Activated T-cell treated with anti-CD3 and anti-CD28 coated beads, Interleukin-2, amount 50 U/mL, for 24 hours (primary cell): ENCODE results near the gene SMYD3.

Source experiments
- DNase-seq: peaks from one replicate; pipeline ENCODE4 v3.0.0-alpha.2; 2020
- H3K27ac Mint-ChIP-seq: 2 replicates; pipeline ENCODE4 v1.8.0; 2020; ENCODE audit warnings: mild to moderate bottlenecking, mixed read lengths
- H3K27me3 Mint-ChIP-seq: 2 replicates; pipeline ENCODE4 v1.8.0; 2020; ENCODE audit warnings: mixed read lengths
- H3K36me3 Mint-ChIP-seq: 2 replicates; pipeline ENCODE4 v1.8.0; 2020; ENCODE audit warnings: low read depth, mixed read lengths
- H3K4me1 Mint-ChIP-seq: 2 replicates; pipeline ENCODE4 v1.8.0; 2020; ENCODE audit warnings: low read depth, mixed read lengths
- H3K4me3 Mint-ChIP-seq: 2 replicates; pipeline ENCODE4 v1.8.0; 2020; ENCODE audit warnings: mild to moderate bottlenecking, moderate library complexity, mixed read lengths
- H3K9me3 Mint-ChIP-seq: 2 replicates; pipeline ENCODE4 v1.8.0; 2020; ENCODE audit warnings: mixed read lengths

Gene SMYD3

DNA sequence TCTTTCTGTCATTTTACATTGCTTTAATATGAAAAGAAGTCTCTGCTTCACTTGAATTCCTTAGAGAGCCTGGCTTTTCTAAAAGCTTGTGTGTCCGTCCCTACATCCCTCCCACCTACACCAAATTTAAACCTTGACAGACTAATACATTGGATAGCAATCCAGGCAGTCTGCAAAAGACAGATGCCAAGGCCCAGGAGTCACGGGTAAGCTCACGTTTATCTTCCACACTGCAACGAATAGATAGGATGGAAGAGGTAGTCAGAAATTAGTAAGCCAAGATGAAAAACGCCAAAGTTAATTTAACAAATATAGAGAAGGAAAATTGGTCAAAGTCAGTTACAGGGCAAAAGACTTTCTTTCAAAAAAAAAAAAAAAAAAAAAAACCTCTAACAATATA, 338.1 kb downstream of the SMYD3 start:
- H3K4me3 Mint-ChIP-seq = no peak overlapping the region
- no peaks in the 10 kb centered on the region for H3K27me3 Mint-ChIP-seq
- peaks cover 5% of the 10 kb centered on the region for H3K36me3 Mint-ChIP-seq
- no peaks in the 10 kb centered on the region for H3K9me3 Mint-ChIP-seq
- no peaks in the 10 kb centered on the region for H3K4me1 Mint-ChIP-seq
- no peak for DNase-seq
- no peak overlapping the region for H3K27ac Mint-ChIP-seq

DNA sequence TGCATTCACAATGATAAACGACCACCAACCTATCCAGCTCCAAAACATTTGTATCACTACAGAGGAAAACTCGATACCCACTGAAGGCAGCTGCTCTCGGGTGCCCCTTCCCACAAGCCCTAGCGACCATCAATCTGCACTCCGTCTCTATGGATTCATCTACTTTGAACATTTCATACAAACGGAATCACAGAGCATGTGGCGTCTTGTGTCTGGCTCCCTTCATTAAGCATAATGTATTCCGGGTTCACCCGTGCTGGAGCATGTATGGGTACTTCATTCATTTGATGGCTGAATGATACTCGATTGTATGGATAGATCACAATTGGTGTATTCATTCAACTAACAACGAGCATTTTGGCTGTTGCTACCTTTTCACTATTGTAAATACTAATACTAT, 340.2 kb downstream of the SMYD3 start:
- Mint-ChIP-seq H3K36me3 (peaks cover 5% of the 10 kb centered on the region), H3K4me3 (no peak overlapping the region), H3K27me3 (no peaks in the 10 kb centered on the region), H3K4me1 (no peaks in the 10 kb centered on the region), H3K9me3 (no peaks in the 10 kb centered on the region), H3K27ac (no peak overlapping the region)
- DNase-seq = no peak

DNA sequence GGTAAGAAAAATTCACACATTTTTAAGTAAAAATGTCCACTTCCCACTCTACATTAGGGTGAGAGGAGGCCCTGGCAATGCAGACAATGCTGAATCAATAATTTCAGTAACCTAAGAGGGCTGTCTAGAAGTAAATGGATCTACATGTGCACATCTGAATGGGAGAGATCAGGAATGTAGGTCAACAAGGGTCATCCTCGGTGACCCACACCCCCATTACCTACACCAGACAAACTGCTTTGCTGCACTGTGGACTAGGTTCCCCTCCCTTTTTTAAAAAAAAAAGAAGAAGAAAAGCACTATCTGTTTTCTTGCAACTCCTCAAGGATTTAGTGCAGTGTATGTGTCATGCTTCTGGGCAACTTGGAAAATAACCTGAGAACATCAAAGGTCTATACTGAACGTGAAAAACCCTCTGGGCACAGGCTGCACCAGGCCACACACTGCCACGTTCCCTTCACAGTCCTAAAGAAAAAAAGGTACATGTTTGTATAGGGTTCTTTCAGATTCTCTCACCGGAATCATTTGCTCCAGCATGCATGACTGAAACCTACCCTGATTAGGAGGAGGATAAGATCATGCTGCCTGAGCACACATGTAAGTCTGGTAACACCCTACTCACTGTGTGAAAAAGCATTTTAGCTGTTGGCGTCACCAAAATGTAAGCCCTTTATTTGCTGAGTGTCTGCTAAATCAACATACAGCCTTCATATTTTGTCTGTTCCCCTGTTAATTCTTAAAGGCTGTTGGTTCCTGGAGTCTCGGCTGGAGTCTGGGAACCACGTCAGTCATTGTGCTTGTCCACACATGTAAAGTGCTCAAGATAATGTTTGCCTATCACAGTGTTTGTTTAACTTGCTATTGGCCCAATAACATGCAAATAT, 341.0 kb downstream of the SMYD3 start:
- DNase-seq = no peak
- H3K4me3 Mint-ChIP-seq = no peak overlapping the region
- no peaks in the 10 kb centered on the region for H3K27me3 Mint-ChIP-seq
- H3K4me1 Mint-ChIP-seq = no peaks in the 10 kb centered on the region
- H3K27ac Mint-ChIP-seq = no peak overlapping the region
- peaks cover 10% of the 10 kb centered on the region for H3K36me3 Mint-ChIP-seq
- H3K9me3 Mint-ChIP-seq = no peaks in the 10 kb centered on the region

DNA sequence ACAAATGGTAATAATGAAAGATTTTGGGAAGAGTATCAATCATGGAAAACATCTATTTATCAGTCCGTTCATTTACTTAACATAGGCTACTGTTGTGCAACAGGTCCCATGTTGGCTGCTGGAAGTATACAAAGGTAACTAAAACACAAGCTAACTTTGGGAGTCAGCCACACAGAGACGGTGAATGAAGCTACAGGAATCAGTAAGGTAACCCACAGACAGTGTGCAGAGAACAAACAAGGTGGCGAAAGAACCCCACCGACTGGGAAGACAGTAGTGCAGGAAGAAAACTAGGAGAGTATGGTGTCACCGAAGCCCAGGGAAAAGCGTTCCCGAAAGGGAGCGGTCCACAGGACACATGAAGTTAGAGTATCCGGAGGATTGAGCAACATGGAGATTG, 342.3 kb downstream of the SMYD3 start:
- no peak overlapping the region for H3K27ac Mint-ChIP-seq
- no peaks in the 10 kb centered on the region for H3K9me3 Mint-ChIP-seq
- H3K4me3 Mint-ChIP-seq = no peak overlapping the region
- no peak for DNase-seq
- H3K27me3 Mint-ChIP-seq = no peaks in the 10 kb centered on the region
- peaks cover 12% of the 10 kb centered on the region for H3K36me3 Mint-ChIP-seq
- H3K4me1 Mint-ChIP-seq = no peaks in the 10 kb centered on the region

DNA sequence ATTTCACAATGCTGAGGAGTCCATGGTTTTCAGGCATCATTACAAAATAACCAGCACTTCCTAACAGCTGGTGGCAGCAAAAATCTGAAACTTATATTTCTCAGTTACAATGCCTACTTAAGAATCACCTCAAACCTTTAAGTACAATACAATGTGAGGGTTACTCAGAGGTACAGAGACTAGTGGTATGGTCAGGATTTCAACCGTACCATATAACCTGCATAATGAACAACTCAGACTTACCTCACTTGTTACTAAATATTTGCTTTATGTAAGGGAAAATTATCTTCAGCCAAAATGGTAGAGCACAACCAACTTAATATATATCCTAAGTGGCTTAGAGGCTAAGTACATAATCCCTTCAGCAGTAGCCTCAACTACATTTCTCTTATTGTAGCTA, 344.5 kb downstream of the SMYD3 start:
- no peak for DNase-seq
- Mint-ChIP-seq H3K9me3 (no peaks in the 10 kb centered on the region), H3K4me1 (no peaks in the 10 kb centered on the region), H3K36me3 (peaks cover 7% of the 10 kb centered on the region), H3K27ac (no peak overlapping the region), H3K27me3 (no peaks in the 10 kb centered on the region), H3K4me3 (no peak overlapping the region)

DNA sequence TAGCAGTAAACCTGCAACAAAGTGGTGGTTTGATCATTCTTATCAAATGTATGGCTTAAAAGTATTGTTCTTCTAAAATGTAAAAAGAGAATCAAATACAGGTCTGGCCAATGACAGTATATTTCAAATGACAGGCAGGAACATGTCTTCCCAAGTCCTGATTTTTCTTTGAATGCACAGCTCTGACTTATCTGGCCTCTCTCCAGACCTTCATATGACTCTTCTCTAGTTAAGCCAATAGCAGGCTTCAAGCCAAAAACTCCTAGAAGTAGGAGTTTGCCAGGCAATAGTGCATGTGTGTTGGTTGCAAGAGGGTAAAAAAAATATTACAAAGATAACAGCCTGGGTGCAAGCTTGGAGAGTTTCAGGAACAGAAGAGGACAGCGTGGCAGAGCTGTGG, 345.5 kb downstream of the SMYD3 start:
- no peaks in the 10 kb centered on the region for H3K4me1 Mint-ChIP-seq
- no peaks in the 10 kb centered on the region for H3K9me3 Mint-ChIP-seq
- no peaks in the 10 kb centered on the region for H3K27me3 Mint-ChIP-seq
- no peak overlapping the region for H3K4me3 Mint-ChIP-seq
- H3K27ac Mint-ChIP-seq = no peak overlapping the region
- no peak for DNase-seq
- peaks cover 7% of the 10 kb centered on the region for H3K36me3 Mint-ChIP-seq

DNA sequence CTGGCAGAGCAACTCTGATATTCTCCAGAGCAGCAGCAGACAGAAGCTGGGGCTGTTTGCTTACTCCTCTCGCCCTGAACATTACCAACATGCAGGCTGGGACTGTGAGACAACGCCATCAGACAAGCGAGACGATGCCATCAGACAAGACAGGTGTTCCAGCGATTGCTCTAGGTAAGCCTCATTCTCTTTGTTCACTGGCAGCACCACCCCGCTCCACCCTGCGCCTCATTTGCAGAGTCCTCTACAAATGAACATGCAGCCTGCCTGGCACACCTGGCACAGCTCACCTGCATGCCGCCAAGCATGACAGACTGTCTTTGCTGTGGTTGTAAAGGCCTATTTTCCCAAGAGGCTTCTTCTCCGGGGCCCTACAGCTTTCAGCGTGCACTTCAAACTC, 346.2 kb downstream of the SMYD3 start:
- Mint-ChIP-seq H3K27ac (no peak overlapping the region), H3K27me3 (no peaks in the 10 kb centered on the region), H3K4me3 (no peak overlapping the region), H3K4me1 (no peaks in the 10 kb centered on the region), H3K9me3 (no peaks in the 10 kb centered on the region), H3K36me3 (peaks cover 7% of the 10 kb centered on the region)
- no peak for DNase-seq

DNA sequence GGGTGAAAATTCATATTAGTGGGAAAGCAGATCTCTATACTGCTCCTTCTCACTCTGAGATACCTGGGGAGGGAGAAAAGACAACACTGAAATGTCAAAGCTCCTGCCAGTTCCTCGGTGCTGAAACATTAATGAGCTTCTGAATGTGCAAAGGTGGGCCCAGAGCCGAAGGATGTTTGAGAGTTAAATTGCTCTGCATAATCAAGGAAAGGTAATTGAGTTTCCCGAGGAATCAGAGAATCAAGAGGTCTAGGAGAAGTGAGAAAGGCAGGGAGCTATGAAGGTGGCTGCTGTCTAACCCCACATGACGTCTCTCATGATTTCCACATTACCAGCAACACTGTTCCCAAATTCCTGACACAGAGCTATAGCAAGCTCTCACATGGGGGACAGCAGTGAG, 346.7 kb downstream of the SMYD3 start:
- no peak for DNase-seq
- Mint-ChIP-seq H3K27ac (no peak overlapping the region), H3K4me3 (no peak overlapping the region), H3K36me3 (peaks cover 7% of the 10 kb centered on the region), H3K4me1 (no peaks in the 10 kb centered on the region), H3K27me3 (no peaks in the 10 kb centered on the region), H3K9me3 (no peaks in the 10 kb centered on the region)

DNA sequence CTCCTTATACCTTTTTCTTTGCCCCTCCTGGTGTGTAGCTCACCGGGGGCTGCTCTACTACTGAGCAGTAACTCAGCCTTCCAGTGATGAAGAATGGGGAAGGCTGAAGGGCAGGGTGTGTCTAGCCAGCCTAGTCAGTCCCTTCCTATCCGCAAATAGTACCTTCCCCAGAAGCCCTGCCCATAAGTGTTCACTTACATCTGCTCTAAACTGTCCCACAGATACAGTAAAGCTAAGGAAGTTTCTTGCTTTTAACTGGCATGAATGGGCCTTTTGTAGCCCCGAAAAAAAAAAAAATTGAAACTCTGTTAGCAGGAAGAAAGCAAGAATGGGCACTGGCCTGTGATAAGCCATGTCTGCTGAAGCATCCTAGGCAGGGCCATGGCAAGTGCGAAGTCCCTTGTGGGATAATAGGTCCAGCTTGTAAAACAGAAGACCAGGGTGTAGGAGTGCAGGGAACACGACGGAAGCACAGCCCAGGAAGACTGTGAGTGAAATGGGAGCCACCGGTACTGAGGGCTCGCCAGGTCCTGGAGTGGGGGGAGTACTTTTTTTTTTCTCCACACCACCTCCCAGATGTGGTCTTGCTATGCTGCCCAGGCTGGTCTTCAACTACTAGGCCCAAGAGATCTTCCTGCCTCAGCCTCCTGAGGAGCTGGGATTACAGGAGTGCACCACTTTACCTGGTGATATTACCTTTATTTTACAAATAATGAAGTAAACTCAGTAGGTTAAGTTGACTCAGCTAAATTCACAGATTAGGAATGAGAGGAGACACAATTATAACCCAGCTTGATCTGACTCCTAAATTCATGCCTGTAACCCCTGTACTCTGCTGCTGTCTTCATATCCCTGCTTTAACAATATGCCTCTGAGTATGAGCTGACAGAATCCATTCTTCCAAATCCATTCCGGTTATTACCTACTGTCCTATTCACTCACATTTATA, 347.5 kb downstream of the SMYD3 start:
- Mint-ChIP-seq H3K4me1 (no peaks in the 10 kb centered on the region), H3K4me3 (no peak overlapping the region), H3K27me3 (no peaks in the 10 kb centered on the region), H3K36me3 (peaks cover 7% of the 10 kb centered on the region), H3K27ac (no peak overlapping the region), H3K9me3 (no peaks in the 10 kb centered on the region)
- DNase-seq = no peak

DNA sequence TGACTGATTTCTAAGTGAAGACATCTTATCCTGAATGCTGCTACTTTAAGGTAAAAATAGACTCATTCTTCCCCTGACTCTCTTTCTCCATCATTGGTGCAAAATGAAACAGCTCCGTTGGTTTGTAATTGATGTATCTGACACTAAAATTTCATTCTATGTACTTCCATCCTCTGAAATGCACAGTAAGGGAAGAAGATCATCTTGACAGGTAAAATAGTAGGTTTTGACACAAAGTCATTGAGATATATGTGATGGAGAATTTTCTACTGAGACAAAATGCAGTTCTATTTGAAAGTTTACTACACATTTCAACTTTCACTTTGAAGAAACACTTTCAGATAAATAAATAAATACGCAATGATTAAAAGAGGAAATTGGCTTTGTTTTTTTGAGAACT, 348.9 kb downstream of the SMYD3 start:
- DNase-seq = no peak
- Mint-ChIP-seq H3K27me3 (no peaks in the 10 kb centered on the region), H3K27ac (no peak overlapping the region), H3K36me3 (peaks cover 7% of the 10 kb centered on the region), H3K4me1 (no peaks in the 10 kb centered on the region), H3K9me3 (no peaks in the 10 kb centered on the region), H3K4me3 (no peak overlapping the region)

DNA sequence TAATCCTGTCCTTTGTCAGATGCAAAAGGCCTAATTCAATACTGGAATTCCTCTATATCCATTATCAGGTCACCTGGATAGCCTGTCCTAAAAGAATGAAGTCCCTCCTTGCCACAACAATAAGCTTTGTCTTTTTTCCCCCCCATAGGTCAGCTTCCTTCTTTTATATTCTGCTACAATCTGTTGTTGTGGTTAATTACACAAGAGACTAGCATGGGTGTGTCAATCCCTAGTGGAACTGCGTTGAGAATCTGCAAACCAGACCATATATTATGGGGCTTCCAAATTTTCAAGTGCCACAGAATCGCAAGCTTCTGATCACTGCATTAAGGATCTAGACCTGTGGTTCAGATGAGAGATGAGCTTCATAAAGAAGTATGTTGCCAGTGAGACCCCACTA, 349.6 kb downstream of the SMYD3 start:
- Mint-ChIP-seq H3K4me3 (no peak overlapping the region), H3K36me3 (peaks cover 10% of the 10 kb centered on the region), H3K27ac (no peak overlapping the region), H3K4me1 (no peaks in the 10 kb centered on the region), H3K9me3 (no peaks in the 10 kb centered on the region), H3K27me3 (no peaks in the 10 kb centered on the region)
- no peak for DNase-seq

DNA sequence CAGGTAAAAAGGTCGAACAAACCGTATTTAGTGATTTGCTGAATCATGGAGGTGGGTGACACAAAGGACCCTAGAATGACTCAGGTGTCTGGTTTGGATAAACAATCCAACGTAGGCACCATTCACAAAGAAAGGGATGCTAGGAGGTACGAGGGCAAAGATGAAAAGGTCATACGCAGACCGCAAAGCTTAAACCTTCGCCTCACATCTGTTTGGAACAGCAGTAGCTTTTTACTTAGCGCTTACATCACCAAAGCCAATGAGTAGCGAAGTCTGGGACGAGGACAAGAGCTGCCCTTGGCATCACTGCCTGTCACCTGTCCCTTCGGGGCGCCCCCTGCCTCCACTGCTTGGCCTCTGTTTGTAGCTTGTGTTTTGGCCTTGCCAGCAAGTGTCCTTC, 350.2 kb downstream of the SMYD3 start:
- Mint-ChIP-seq H3K4me3 (no peak overlapping the region), H3K36me3 (peaks cover 14% of the 10 kb centered on the region), H3K27me3 (no peaks in the 10 kb centered on the region), H3K9me3 (no peaks in the 10 kb centered on the region), H3K4me1 (no peaks in the 10 kb centered on the region), H3K27ac (no peak overlapping the region)
- no peak for DNase-seq

DNA sequence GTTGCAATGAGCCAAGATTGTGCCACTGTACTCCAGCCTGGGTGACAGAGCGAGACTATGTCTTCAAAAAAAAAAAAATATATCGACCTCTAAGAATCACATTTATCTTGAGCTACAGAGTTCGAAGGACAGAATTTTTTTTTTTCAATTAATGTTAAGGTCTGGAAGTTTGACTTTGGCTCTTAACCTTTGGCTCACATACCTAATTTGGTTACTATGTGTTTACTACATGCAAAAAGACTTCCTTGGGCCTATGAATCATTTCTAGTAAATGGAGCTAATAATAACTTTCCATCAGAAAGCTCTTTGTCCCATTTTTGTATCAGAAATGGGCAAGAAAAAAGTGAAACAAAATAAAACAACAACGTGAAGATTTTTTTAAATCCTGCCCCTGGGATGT, 351.2 kb downstream of the SMYD3 start:
- no peak overlapping the region for H3K27ac Mint-ChIP-seq
- DNase-seq = no peak
- peaks cover 10% of the 10 kb centered on the region for H3K36me3 Mint-ChIP-seq
- no peak overlapping the region for H3K4me3 Mint-ChIP-seq
- no peaks in the 10 kb centered on the region for H3K27me3 Mint-ChIP-seq
- no peaks in the 10 kb centered on the region for H3K9me3 Mint-ChIP-seq
- no peaks in the 10 kb centered on the region for H3K4me1 Mint-ChIP-seq

DNA sequence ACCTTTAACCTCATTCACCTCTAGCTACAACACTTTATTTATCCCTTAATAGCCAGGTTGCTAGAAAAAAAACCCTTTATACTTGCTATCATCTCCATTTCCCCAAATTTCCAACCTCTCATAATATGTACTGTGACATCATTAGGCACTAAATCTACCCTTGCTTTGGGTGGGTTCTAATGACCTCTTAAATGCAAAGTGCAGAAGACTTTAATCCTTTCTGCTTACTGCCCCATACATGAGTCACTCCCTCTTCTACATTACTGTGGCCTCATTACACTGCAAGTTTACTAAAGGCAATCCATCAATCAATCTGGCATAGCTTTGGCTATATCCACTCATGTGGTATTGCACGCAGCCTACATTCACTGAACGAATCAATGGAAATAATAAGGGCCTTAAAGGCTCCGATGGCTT, 353.3 kb downstream of the SMYD3 start:
- Mint-ChIP-seq H3K4me3 (no peak overlapping the region), H3K27me3 (no peaks in the 10 kb centered on the region), H3K27ac (no peak overlapping the region), H3K9me3 (no peaks in the 10 kb centered on the region), H3K36me3 (peaks cover 17% of the 10 kb centered on the region), H3K4me1 (no peaks in the 10 kb centered on the region)
- DNase-seq = no peak

DNA sequence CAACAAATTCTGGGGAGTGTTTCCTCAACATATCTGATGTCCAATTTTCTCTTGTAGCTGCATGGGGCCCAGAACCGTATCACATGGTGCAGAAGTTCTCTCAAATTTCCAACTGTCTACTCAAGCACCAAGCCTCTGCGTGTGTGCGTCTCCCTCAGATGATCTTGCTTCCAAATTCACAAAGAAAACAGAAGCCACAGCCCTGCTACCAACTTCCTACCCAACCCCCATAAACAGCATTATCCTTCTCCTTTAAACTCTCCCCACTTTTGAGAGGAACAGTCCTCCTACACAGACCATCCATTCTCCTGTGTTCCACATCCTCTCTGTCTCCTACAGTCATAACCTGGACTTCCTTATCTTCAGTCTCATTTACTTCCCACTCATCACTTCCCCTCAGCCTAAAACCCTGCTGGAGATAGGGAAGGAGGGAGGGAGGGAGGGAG, 354.1 kb downstream of the SMYD3 start:
- peaks cover 23% of the 10 kb centered on the region for H3K36me3 Mint-ChIP-seq
- H3K9me3 Mint-ChIP-seq = no peaks in the 10 kb centered on the region
- H3K4me3 Mint-ChIP-seq = no peak overlapping the region
- H3K4me1 Mint-ChIP-seq = no peaks in the 10 kb centered on the region
- no peak overlapping the region for H3K27ac Mint-ChIP-seq
- no peaks in the 10 kb centered on the region for H3K27me3 Mint-ChIP-seq
- no peak for DNase-seq
